Activated naive CD4-positive, alpha-beta T cell treated with anti-CD3 and anti-CD28 coated beads, Interleukin-2, amount 50 U/mL, for 24 hours (primary cell): Measurements from ENCODE around the gene AFF1.

Source experiments
- H3K27ac Mint-ChIP-seq: one replicate; pipeline ENCODE4 v1.8.0; 2021; ENCODE audit warnings: mild to moderate bottlenecking, mixed read lengths
- H3K27me3 Mint-ChIP-seq: one replicate; pipeline ENCODE4 v1.8.0; 2021; ENCODE audit warnings: mixed read lengths
- H3K36me3 Mint-ChIP-seq: one replicate; pipeline ENCODE4 v1.8.0; 2021; ENCODE audit warnings: mixed read lengths
- H3K4me1 Mint-ChIP-seq: one replicate; pipeline ENCODE4 v1.8.0; 2021; ENCODE audit warnings: mixed read lengths
- H3K4me3 Mint-ChIP-seq: one replicate; pipeline ENCODE4 v1.8.0; 2021; ENCODE audit warnings: mild to moderate bottlenecking, mixed read lengths
- H3K9me3 Mint-ChIP-seq: one replicate; pipeline ENCODE4 v1.8.0; 2021; ENCODE audit warnings: mixed read lengths

The AFF1 gene

GRCh38 chr4:87188048-87188447 is 253.2 kb downstream of the AFF1 start:
- no peaks in the 10 kb centered on the region for H3K4me1 Mint-ChIP-seq
- no peaks in the 10 kb centered on the region for H3K9me3 Mint-ChIP-seq
- H3K4me3 Mint-ChIP-seq, result no peak overlapping the region
- H3K36me3 Mint-ChIP-seq, result peaks cover 10% of the 10 kb centered on the region
- H3K27me3 Mint-ChIP-seq, result no peaks in the 10 kb centered on the region
- H3K27ac Mint-ChIP-seq, result no peak overlapping the region

GRCh38 chr4:87188932-87189331 is 254.1 kb downstream of the AFF1 start:
- no peak overlapping the region for H3K27ac Mint-ChIP-seq
- H3K27me3 Mint-ChIP-seq, result no peaks in the 10 kb centered on the region
- H3K36me3 Mint-ChIP-seq, result peaks cover 10% of the 10 kb centered on the region
- no peaks in the 10 kb centered on the region for H3K4me1 Mint-ChIP-seq
- no peaks in the 10 kb centered on the region for H3K9me3 Mint-ChIP-seq
- no peak overlapping the region for H3K4me3 Mint-ChIP-seq
